Measurements from ENCODE around the gene SMYD3. TPM values are rescaled to one million over a fixed set of nuclear protein-coding genes. Genes with fewer than 3 reads are reported as not detected.

SMYD3 gene
- total and polyA plus RNA-seq, 9 of the 15 experiments (the other 6 are each of a cell fraction or from before 2014, with no cell fraction given): 128 to 440 (median 197) TPM

DNA sequence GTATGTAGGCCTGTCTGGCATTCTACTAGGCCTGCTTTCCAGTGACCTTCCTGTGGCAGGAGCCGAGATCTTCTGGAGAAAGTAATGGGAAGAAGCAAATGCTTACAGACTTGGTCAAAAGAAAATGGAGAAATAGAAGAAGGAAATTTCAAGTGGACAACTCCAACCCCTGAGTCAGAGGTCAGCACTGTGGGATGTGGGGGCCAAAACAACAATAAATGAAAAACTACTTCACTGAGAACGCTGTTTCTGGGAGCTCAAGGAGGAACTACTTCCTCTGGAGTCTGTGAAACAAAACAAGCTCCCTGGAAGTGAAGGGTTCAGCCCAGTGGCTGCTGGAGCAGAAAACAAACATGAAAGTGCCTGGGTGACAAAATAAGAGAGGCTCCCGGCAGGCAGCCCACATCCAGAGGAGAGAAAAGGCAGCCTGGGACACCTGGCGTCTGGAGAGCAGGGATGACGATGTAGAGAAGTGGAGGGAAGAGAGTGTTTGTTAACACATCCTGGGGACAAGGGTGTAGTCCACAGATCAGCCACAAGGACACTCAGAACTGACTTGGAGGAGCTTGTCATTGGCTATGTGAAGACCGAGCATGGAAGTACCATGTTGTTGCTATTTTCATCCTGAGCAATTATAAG lies 355.2 kb downstream of the SMYD3 start (continued):
- TF ChIP-seq ZNF785 (CRISPR knock-in tag; IDR thresholded peaks at IDR 0.05): no peak
- TF ChIP-seq, protein P1, sequence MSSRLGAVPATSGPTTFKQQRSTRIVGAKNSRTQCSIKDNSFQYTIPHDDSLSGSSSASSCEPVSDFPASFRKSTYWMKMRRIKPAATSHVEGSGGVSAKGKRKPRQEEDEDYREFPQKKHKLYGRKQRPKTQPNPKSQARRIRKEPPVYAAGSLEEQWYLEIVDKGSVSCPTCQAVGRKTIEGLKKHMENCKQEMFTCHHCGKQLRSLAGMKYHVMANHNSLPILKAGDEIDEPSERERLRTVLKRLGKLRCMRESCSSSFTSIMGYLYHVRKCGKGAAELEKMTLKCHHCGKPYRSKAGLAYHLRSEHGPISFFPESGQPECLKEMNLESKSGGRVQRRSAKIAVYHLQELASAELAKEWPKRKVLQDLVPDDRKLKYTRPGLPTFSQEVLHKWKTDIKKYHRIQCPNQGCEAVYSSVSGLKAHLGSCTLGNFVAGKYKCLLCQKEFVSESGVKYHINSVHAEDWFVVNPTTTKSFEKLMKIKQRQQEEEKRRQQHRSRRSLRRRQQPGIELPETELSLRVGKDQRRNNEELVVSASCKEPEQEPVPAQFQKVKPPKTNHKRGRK (tag; IDR thresholded peaks at IDR 0.05): no peak
- TF ChIP-seq BACH1 (tag; IDR thresholded peaks at IDR 0.05): peak; percentile 68; the same call in 1 of the 2 replicates
- no peak for TF ChIP-seq MED1 (CRISPR knock-in tag; IDR thresholded peaks at IDR 0.05; ENCODE audit: borderline replicate concordance)
- TF ChIP-seq CXXC5 (CRISPR knock-in tag; IDR thresholded peaks at IDR 0.05): no peak; the same call in none of the 2 replicates
- TF ChIP-seq, protein P2, sequence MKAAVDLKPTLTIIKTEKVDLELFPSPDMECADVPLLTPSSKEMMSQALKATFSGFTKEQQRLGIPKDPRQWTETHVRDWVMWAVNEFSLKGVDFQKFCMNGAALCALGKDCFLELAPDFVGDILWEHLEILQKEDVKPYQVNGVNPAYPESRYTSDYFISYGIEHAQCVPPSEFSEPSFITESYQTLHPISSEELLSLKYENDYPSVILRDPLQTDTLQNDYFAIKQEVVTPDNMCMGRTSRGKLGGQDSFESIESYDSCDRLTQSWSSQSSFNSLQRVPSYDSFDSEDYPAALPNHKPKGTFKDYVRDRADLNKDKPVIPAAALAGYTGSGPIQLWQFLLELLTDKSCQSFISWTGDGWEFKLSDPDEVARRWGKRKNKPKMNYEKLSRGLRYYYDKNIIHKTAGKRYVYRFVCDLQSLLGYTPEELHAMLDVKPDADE (conservative IDR thresholded peaks at IDR 0.05; ENCODE audit: control insufficient read depth, low read depth, low read length): no peak
- no peak for TF ChIP-seq SREBF2 (CRISPR knock-in tag; IDR thresholded peaks at IDR 0.05)
- TF ChIP-seq SMAD3 (CRISPR knock-in tag; conservative IDR thresholded peaks at IDR 0.05): no peak
- TF ChIP-seq ZNF668 (CRISPR knock-in tag; IDR thresholded peaks at IDR 0.05): no peak
- no peak for TF ChIP-seq ZNF121 (CRISPR knock-in tag; conservative IDR thresholded peaks at IDR 0.05)
- no peak for TF ChIP-seq ZNF133 (CRISPR knock-in tag; IDR thresholded peaks at IDR 0.05)
- TF ChIP-seq NR2F6 (CRISPR knock-in tag; IDR thresholded peaks at IDR 0.05): no peak
- no peak; the same call in 1 of the 2 replicates for TF ChIP-seq ZNF23 (CRISPR knock-in tag; IDR thresholded peaks at IDR 0.05)
- no peak for TF ChIP-seq ZBTB1 (CRISPR knock-in tag; IDR thresholded peaks at IDR 0.05; ENCODE audit: borderline replicate concordance, low read depth)
- no peak for TF ChIP-seq MBD2 (IDR thresholded peaks at IDR 0.05; ENCODE audit: borderline replicate concordance, low read depth)
- TF ChIP-seq TFAM (CRISPR knock-in tag; conservative IDR thresholded peaks at IDR 0.05): no peak
- TF ChIP-seq PML (IDR thresholded peaks at IDR 0.05; ENCODE audit: low read length): no peak
- TF ChIP-seq SP2 (IDR thresholded peaks at IDR 0.05; ENCODE audit: extremely low read depth, low read depth, low read length, poor library complexity, severe bottlenecking): no peak
- no peak for TF ChIP-seq HEY1 (CRISPR knock-in tag; IDR thresholded peaks at IDR 0.05; ENCODE audit: borderline replicate concordance)
- TF ChIP-seq ZFX (CRISPR knock-in tag; IDR thresholded peaks at IDR 0.05): peak; percentile 72
- TF ChIP-seq ZBTB7A (IDR thresholded peaks at IDR 0.05; ENCODE audit: borderline replicate concordance, control insufficient read depth, low read depth, low read length): no peak
- TF ChIP-seq FOS (IDR thresholded peaks at IDR 0.05; ENCODE audit: extremely low read depth, insufficient read length): no peak
- TF ChIP-seq FOXK2 (conservative IDR thresholded peaks at IDR 0.05 in 1 of 2, IDR thresholded peaks at IDR 0.05 in 1 of 2; ENCODE audit: low read depth in 2 of 2): peak; percentile 45 to 48; a peak in 3 of 4 replicates
- TF ChIP-seq RBM34 (IDR thresholded peaks at IDR 0.05; ENCODE audit: borderline replicate concordance, insufficient read depth, low read length): no peak
- peak in 1 of 2 experiments; percentile 9; a peak in 1 of 4 replicates for TF ChIP-seq RCOR1 (IDR thresholded peaks at IDR 0.05; ENCODE audit: borderline replicate concordance in 1 of 2, low read depth in 2 of 2, low read length in 2 of 2)
- TF ChIP-seq ZNF778 (CRISPR knock-in tag; IDR thresholded peaks at IDR 0.05): no peak
- no peak for TF ChIP-seq PRMT5 (CRISPR knock-in tag; IDR thresholded peaks at IDR 0.05)

All from K562 (cell line).